C1 segment of cervical spinal cord (tissue), 14 donors: ENCODE data around the gene ENTPD3.
A peak's percentile ranks its signal among the peaks of the same experiment; 100 is the strongest.

ENCODE experiments used
- DNase-seq, 14 donors: peaks; one replicate each; lab custom pipeline; 2025; lab: John Stamatoyannopoulos, UW

The ENTPD3 gene

GRCh38 chr3:40387001-40387894 is at the start of gene ENTPD3:
Gene ENTPD3, plus strand, starts transcription at chr3:40387184. Its CDS starts 874 bp downstream, at chr3:40388058.
- DNase-seq, result peak in 2 of 14 donors; percentile 4 to 52

GRCh38 chr3:40339871-40340270 is 47.1 kb upstream of the ENTPD3 start:
- no peak for DNase-seq

DNA sequence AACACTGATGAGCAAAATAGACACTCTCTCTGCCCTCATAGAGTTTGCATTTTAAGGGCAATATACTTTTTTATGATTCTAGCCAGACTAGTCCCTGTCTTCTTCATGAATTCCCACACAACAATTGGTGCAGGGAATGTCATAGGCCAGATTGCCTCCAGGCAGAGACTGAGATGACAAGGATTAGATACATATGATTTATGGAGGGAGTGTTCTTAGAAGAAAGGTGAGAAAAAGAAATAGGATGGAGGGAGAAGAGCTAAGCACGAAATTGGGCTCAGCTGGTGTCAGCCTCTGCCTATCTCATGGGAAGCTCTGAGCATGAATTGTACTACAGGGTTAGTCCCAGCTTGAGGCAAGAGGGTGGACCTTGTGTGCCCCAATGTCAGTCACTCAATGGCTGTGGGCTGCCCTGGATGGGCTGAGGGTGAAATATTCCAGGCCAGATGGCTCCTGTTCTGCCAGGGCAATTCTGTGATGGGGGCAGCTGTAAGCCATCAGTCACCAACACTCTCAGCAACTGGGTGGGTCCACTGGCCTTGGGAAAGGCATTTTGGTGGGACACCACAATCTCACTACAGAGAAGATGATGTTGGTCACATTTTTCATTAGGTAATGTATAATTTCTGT is 46.3 kb upstream of the ENTPD3 start:
- no peak for DNase-seq

DNA sequence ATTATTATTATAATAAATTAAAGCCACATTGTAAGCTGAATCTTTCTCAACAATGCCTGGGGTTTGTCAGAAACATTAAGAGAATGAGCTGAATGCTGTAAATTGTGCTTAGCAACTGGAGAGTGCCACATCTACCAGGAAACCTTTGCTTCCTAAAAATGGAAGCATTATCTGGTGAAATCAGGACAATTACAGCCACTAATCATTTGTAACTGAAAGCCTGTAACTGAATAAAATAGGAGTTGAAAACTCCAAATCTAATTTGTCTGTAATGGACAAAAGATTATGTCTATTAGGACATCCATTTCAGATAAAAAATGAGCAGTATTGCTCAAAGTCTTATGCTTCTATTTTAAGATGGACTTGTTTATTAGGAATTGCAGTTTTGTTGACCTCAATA is 45.3 kb upstream of the ENTPD3 start:
- no peak for DNase-seq

- no peak for DNase-seq
Observed at GRCh38 chr3:40350529-40350928, 36.5 kb upstream of the ENTPD3 start.

GRCh38 chr3:40355410-40355809 is 31.6 kb upstream of the ENTPD3 start:
- DNase-seq, result no peak

DNA sequence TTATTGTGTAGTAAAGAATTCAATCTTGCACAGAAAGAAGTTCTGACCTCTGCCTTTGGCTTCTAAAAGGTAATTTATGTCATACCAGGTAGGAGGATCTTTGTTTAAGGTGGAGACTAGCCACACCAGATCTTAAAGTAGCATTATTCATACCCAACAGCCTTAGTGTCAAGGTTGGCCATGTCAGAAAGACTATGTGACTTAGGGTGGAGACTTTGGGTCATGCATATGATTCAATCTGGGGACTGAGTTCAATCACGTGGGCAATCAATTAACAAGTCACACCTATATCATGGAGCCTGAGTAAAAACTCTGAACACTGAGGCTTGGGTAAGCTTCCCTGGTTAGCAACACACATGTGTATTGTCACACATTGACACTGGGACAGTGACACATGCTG is 28.5 kb upstream of the ENTPD3 start:
- DNase-seq, result no peak

GRCh38 chr3:40363674-40364073 is 23.3 kb upstream of the ENTPD3 start:
- DNase-seq, result no peak

GRCh38 chr3:40366203-40367162 is 20.5 kb upstream of the ENTPD3 start:
- no peak for DNase-seq

DNA sequence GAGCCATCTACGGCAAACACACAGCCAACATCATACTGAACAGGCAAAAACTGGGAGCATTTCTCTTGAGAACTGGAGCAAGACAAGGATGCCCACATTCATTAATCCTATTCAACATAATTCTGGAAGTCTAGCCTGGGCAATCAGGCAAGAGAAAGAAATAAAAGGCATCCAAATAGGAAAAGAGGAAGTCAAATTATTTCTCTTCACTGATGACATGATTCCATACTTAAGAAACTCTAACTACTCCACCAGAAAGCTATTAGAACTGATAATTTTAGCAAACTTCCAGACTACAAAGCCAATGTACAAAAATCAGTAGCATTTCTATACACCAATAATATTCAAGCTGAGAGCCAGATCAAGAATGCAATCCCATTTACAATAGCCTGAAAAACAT is 17.3 kb upstream of the ENTPD3 start:
- no peak for DNase-seq

DNA sequence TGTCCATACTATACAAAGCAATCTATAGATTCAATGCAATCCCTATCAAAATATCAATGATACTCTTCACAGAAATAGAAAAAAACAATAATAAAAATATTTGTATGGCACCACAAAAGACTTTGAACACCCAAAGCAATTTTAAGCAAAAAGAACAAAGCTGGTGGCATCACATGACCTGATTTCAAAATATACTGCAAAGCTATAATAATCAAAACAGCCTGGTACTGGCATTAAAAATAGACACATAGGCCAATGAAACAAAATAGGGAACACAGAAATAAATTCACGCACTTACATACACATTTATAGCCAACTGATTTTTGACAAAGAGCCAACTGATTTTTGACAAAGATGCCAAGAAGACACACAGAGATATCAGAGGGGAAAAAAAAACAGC is 9.2 kb upstream of the ENTPD3 start:
- no peak for DNase-seq

DNA sequence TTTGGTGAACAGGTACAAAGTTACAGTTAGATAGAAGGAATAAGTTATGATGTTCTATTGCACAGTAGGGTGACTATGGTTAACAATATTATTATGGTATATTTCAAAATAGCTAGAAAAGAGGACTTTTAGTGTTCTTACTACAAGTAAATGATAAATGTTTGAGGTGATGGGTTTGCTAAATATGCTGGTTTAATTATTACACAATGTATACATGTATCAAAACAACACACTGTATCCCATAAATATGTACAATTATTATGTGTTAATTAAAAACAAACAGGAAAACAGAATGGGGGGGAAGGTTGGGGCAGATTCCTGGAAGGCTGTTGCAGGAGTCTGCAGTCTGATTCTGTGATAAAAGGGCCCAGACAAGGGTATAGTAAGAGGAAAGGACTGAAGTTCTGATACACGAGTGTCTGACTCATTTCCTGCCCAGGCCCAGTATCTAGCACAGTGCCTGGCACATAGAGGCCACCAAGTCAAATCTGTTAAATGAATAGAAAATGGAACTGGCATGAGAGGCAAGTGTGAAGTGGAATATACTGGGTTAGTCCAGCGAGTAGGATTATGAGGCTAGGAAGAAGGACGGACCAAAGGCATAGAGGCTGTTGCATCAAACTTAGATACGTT is 7.2 kb upstream of the ENTPD3 start:
- no peak for DNase-seq

- DNase-seq, result no peak
Observed at GRCh38 chr3:40381904-40382616, 4.9 kb upstream of the ENTPD3 start.

DNA sequence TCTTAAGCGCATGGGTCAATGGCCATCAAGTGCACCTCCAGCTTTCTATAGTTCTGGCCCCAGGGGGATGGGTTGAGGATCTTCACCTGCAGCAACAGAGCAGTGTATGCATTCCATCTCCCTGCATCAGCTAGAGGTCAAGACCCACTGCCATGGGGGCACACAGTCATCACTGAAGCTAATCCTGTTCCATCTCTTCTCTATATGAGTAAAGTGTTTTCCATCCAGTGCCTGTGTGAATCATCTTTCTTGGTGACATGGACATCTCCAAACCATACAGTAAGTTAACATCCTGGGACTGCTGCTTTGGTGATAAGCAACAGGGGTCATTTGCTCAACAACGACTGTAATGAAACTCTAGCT is 4.4 kb upstream of the ENTPD3 start:
- no peak for DNase-seq

GRCh38 chr3:40386213-40386612 is 771 bp upstream of the ENTPD3 start:
- no peak for DNase-seq

GRCh38 chr3:40387895-40388254 is 891 bp downstream of the ENTPD3 start:
- peak in 1 of 14 donors; percentile 31 for DNase-seq

- DNase-seq, result no peak
Observed at GRCh38 chr3:40396406-40396805, 9.4 kb downstream of the ENTPD3 start.

- DNase-seq, result no peak
Observed at GRCh38 chr3:40397129-40397528, 10.1 kb downstream of the ENTPD3 start.

- no peak for DNase-seq
Observed at GRCh38 chr3:40397912-40398311, 10.9 kb downstream of the ENTPD3 start.

DNA sequence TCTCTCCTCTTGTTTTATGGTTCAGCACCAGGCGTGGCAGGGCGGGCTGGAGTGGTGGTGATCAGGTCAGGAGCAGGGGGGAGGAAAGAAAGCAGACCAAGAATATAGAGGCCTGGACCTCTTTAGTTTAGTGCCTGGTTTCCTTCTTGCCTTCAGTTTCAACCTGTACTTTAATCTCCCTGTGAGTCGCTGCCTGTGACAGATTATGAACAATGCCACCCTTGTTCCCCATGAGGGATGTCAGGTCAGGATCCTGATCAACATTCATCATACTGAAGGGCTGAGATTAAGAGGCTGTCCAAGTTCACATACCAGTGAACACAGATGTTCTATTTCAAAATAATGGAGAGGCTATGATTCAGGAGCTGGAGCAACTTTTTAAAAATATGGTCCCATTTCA is 11.4 kb downstream of the ENTPD3 start:
- no peak for DNase-seq
